Thymus (tissue), 11 donors: ENCODE measurements around the gene DIAPH2. TPM values are rescaled to one million over a fixed set of nuclear protein-coding genes. Genes with fewer than 3 reads are reported as not detected.
"Not testable (repeated sequence)": the region's sequence is repeated elsewhere in the genome, so short reads cannot be mapped to it uniquely, and the experiment has no call there.

Source experiments
- DNase-seq, 9 donors: peaks; one replicate each; pipeline ENCODE4 v3.0.0-alpha.2; 2013; ENCODE audit warnings: low spot score in 9 of 9, low read depth in 6 of 9, missing footprints in 1 of 9
- H3K27ac ChIP-seq, 2 donors: one replicate each; pipeline ENCODE4 v1.5.1; 2013; ENCODE audit warnings: control low read depth in 1 of 2, low read depth in 1 of 2, low read length in 1 of 2, mild to moderate bottlenecking in 1 of 2, moderate library complexity in 1 of 2
- H3K27me3 ChIP-seq, 2 donors: one replicate each; pipeline ENCODE4 v1.5.1; 2013; ENCODE audit warnings: low read length in 1 of 2; ENCODE audit not compliant: control insufficient read depth in 2 of 2, insufficient read depth in 1 of 2
- H3K36me3 ChIP-seq, 2 donors: one replicate each; pipeline ENCODE4 v1.5.1; 2013; ENCODE audit warnings: low read length in 1 of 2, mild to moderate bottlenecking in 1 of 2, moderate library complexity in 1 of 2; ENCODE audit not compliant: control insufficient read depth in 2 of 2, insufficient read depth in 2 of 2
- H3K4me1 ChIP-seq, 2 donors: one replicate each; pipeline ENCODE4 v1.5.1; 2013; ENCODE audit warnings: low read length in 2 of 2; ENCODE audit not compliant: control insufficient read depth in 2 of 2, insufficient read depth in 2 of 2
- H3K4me3 ChIP-seq, 2 donors: one replicate each; pipeline ENCODE4 v1.5.1; 2013; ENCODE audit warnings: low read length in 2 of 2, control low read depth in 1 of 2, mild to moderate bottlenecking in 1 of 2
- H3K9me3 ChIP-seq, 2 donors: one replicate each; pipeline ENCODE4 v1.5.1; 2013; ENCODE audit warnings: low read length in 1 of 2, mild to moderate bottlenecking in 1 of 2; ENCODE audit not compliant: control insufficient read depth in 2 of 2, insufficient read depth in 1 of 2
- WGBS: extraction: QIAGEN DNeasy Blood & Tissue Kit; methylation state at CpG from one replicate; pipeline ENCODE4 v1.1.7; 2013; 5-methylcytosine and 5-hydroxymethylcytosine counted together
- polyA plus RNA-seq: library from polyadenylated mRNA; stranded (reverse); fragments of 200-250 nt; gene quantifications from one replicate; pipeline ENCODE4 v1.2.3, GENCODE V29; 2013
- total RNA-seq: library from RNA; stranded (reverse); fragments of 120-200 nt; gene quantifications from one replicate; pipeline ENCODE4 v1.2.4, GENCODE V29; 2013
- donor health status: healthy.

DIAPH2 gene
- total and polyA plus RNA-seq, 2 donors, result 4.8 to 13.1 TPM

GRCh38 chrX:96729868-96730643, 45.4 kb downstream of the DIAPH2 start:
- 96% methylated on average over 2 of the region's 2 CpGs for WGBS
- Histone ChIP-seq H3K9me3 (no peaks in the 10 kb centered on the region), H3K4me3 (no peak overlapping the region), H3K27me3 (no peaks in the 10 kb centered on the region), H3K27ac (no peak overlapping the region), H3K4me1 (no peaks in the 10 kb centered on the region), H3K36me3 (no peaks in the 10 kb centered on the region)
- no peak for DNase-seq

GRCh38 chrX:96731000-96731399, 46.4 kb downstream of the DIAPH2 start:
- H3K4me3 ChIP-seq, H3K36me3 ChIP-seq, H3K4me1 ChIP-seq, H3K27ac ChIP-seq, DNase-seq, H3K9me3 ChIP-seq, H3K27me3 ChIP-seq: not testable (repeated sequence)
- 98% methylated on average over 3 of the region's 3 CpGs for WGBS

- Histone ChIP-seq H3K27ac (no peak overlapping the region), H3K4me3 (no peak overlapping the region)
- 97% methylated on average over 1 of the region's 1 CpG for WGBS
Measured at GRCh38 chrX:96743367-96744073, 58.9 kb downstream of the DIAPH2 start.

GRCh38 chrX:96752781-96753180, 68.1 kb downstream of the DIAPH2 start:
- Histone ChIP-seq H3K36me3 (no peaks in the 10 kb centered on the region), H3K4me1 (no peaks in the 10 kb centered on the region), H3K4me3 (no peak overlapping the region), H3K27me3 (no peaks in the 10 kb centered on the region), H3K27ac (no peak overlapping the region), H3K9me3 (no peaks in the 10 kb centered on the region)
- 96% methylated on average over 5 of the region's 5 CpGs for WGBS
- DNase-seq, result no peak

More at GRCh38 chrX:96743367-96744073, 58.9 kb downstream of the DIAPH2 start:
- no peak for DNase-seq
- H3K9me3 ChIP-seq, result no peaks in the 10 kb centered on the region
- no peaks in the 10 kb centered on the region for H3K4me1 ChIP-seq
- no peaks in the 10 kb centered on the region for H3K36me3 ChIP-seq
- H3K27me3 ChIP-seq, result no peaks in the 10 kb centered on the region

- WGBS, result 94% methylated on average over 1 of the region's 1 CpG
- Histone ChIP-seq H3K4me1 (no peaks in the 10 kb centered on the region), H3K4me3 (no peak overlapping the region), H3K9me3 (no peaks in the 10 kb centered on the region), H3K27ac (no peak overlapping the region), H3K36me3 (no peaks in the 10 kb centered on the region), H3K27me3 (no peaks in the 10 kb centered on the region)
- DNase-seq, result no peak
Measured at GRCh38 chrX:96753230-96753629, 68.6 kb downstream of the DIAPH2 start.

- no peaks in the 10 kb centered on the region for H3K36me3 ChIP-seq
- H3K27me3 ChIP-seq, result no peaks in the 10 kb centered on the region
- no peaks in the 10 kb centered on the region for H3K9me3 ChIP-seq
- WGBS, result 99% methylated on average over 3 of the region's 3 CpGs
- no peak overlapping the region for H3K27ac ChIP-seq
- H3K4me3 ChIP-seq, result no peak overlapping the region
- H3K4me1 ChIP-seq, result no peaks in the 10 kb centered on the region
- DNase-seq, result no peak
Measured at GRCh38 chrX:96756491-96756890, 71.8 kb downstream of the DIAPH2 start.

- 97% methylated on average over 4 of the region's 4 CpGs for WGBS
- no peaks in the 10 kb centered on the region for H3K36me3 ChIP-seq
- H3K4me3 ChIP-seq, result no peak overlapping the region
- DNase-seq, result no peak
- no peaks in the 10 kb centered on the region for H3K4me1 ChIP-seq
- H3K27me3 ChIP-seq, result no peaks in the 10 kb centered on the region
- no peaks in the 10 kb centered on the region for H3K9me3 ChIP-seq
- no peak overlapping the region for H3K27ac ChIP-seq
Measured at GRCh38 chrX:96761566-96761965, 76.9 kb downstream of the DIAPH2 start.

- Histone ChIP-seq H3K4me3 (no peak overlapping the region), H3K9me3 (no peaks in the 10 kb centered on the region), H3K27me3 (no peaks in the 10 kb centered on the region), H3K27ac (no peak overlapping the region), H3K4me1 (no peaks in the 10 kb centered on the region), H3K36me3 (no peaks in the 10 kb centered on the region)
- DNase-seq, result no peak
- 93% methylated on average over 4 of the region's 4 CpGs for WGBS
Measured at GRCh38 chrX:96763608-96764007, 79.0 kb downstream of the DIAPH2 start.

- peak in 1 of 9 donors; percentile 1 for DNase-seq
- WGBS, result 100% methylated on average over 1 of the region's 1 CpG
- Histone ChIP-seq H3K36me3 (no peaks in the 10 kb centered on the region), H3K27me3 (no peaks in the 10 kb centered on the region), H3K27ac (no peak overlapping the region), H3K4me1 (no peaks in the 10 kb centered on the region), H3K4me3 (no peak overlapping the region), H3K9me3 (no peaks in the 10 kb centered on the region)
Measured at GRCh38 chrX:96764864-96765263, 80.2 kb downstream of the DIAPH2 start.
